ENCODE data around the gene SNX3.

DNA sequence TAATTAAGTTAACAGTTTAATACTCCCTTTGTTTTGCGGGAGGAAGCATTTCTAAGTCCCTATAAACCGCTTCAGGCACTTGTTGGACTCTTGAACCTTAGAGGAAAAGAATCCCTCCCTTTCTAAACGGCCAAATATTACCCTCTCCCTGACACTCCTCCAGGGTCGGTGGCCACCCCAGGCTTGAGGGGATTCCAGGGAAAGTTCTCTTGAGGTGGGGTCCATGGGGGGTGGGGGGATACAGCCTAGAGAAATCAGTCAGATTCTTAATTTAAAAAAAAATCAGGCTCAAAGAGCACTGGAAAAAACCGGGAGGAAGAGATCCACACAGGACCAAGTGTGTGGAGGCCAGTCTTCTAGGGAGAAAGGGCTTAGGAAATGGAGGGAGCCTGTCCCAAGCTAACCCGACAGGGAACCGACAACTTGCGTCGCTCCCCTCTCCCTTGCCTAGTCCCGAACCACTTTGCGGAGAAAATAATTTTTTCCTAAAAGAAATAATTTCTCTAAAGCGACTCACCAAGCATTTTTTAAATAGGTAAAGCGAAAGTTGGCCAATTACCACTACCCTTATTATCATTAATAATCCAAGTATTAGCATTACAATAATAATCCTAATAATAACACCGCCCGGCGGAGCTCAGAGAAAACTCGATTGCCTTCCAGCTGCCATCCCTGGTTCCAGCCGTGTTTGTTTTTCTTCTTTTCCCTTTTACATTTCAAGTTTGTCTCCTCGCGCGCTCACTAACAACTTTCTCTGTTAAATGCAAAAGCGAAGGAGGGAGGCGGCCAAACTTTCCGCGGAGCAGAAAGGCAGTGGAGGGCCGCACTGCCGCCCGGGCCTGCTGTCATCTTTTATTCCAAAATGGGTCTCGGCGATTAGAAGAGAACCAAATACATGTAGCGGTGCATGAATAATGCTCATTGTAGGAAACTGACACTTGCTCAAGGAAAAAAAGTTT is 90.2 kb downstream of the SNX3 start:
- no peak for TF ChIP-seq CTCF (conservative IDR thresholded peaks at IDR 0.05; ENCODE audit: low read depth, low read length)
- TF ChIP-seq EZH2 (IDR thresholded peaks at IDR 0.05; ENCODE audit: low read length, unreplicated experiment), result no peak
- TF ChIP-seq EZH2phosphoT487 (IDR thresholded peaks at IDR 0.05; ENCODE audit: borderline replicate concordance, low read length), result no peak
